Measurements from ENCODE around the gene MALT1.

MALT1 gene

DNA sequence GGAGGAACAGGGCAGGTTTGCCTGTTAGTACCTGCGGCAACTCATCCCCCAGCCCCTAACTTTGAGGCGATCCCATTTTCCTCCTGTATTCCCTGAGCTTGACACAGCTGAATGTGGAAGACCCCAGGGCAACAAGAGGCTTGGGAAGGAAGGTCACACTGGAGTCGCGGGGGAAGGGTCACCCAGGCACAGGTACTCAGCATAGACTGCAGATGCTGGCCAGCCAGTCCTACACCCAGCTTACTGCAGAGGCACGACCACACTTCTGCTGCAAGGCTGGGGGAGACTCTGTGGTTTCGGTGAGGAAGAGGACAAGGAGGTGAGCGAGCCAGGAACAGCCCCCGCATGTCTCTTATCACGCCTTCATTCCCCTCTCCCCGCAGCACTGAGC lies 91.5 kb downstream of the MALT1 start:
- no peaks in the 10 kb centered on the region for H4K20me1 ChIP-seq (ENCODE audit: insufficient read depth, low read length)
- peaks cover 35% of the 10 kb centered on the region for H3K27me3 ChIP-seq (replicated peaks; ENCODE audit: insufficient read depth, low read length)
- no peak for DNase-seq
- no peaks in the 10 kb centered on the region for H3K79me2 ChIP-seq (ENCODE audit: low read length)
- H3K9me2 ChIP-seq (replicated peaks; ENCODE audit: insufficient read depth, low read length) = no peaks in the 10 kb centered on the region
- no peaks in the 10 kb centered on the region for H3K36me3 ChIP-seq (replicated peaks; ENCODE audit: insufficient read depth, low read length)
- no peak overlapping the region for H3K4me3 ChIP-seq (ENCODE audit: low read length)
- H3K4me1 ChIP-seq (ENCODE audit: low read length) = peaks cover 30% of the 10 kb centered on the region
- H2AFZ ChIP-seq (ENCODE audit: low read length) = no peak overlapping the region
- no peaks in the 10 kb centered on the region for H3K9me3 ChIP-seq (replicated peaks; ENCODE audit: insufficient read depth, low read length)
- no peak overlapping the region for H3K27ac ChIP-seq (ENCODE audit: low read length)
- H3F3A ChIP-seq (ENCODE audit: insufficient read depth, low read length) = peaks cover 20% of the 10 kb centered on the region
- no peak overlapping the region for H3K9ac ChIP-seq (ENCODE audit: low read length)
- H3K4me2 ChIP-seq (ENCODE audit: low read depth, low read length) = no peak overlapping the region
- TF ChIP-seq EZH2 (optimal IDR thresholded peaks at IDR 0.05; ENCODE audit: low read depth, low read length) (no peak), EZH2phosphoT487 (IDR thresholded peaks at IDR 0.05; ENCODE audit: low read length) (no peak)
- TF ChIP-seq, protein P1, sequence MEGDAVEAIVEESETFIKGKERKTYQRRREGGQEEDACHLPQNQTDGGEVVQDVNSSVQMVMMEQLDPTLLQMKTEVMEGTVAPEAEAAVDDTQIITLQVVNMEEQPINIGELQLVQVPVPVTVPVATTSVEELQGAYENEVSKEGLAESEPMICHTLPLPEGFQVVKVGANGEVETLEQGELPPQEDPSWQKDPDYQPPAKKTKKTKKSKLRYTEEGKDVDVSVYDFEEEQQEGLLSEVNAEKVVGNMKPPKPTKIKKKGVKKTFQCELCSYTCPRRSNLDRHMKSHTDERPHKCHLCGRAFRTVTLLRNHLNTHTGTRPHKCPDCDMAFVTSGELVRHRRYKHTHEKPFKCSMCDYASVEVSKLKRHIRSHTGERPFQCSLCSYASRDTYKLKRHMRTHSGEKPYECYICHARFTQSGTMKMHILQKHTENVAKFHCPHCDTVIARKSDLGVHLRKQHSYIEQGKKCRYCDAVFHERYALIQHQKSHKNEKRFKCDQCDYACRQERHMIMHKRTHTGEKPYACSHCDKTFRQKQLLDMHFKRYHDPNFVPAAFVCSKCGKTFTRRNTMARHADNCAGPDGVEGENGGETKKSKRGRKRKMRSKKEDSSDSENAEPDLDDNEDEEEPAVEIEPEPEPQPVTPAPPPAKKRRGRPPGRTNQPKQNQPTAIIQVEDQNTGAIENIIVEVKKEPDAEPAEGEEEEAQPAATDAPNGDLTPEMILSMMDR (IDR thresholded peaks at IDR 0.05; ENCODE audit: low read length) = no peak

DNA sequence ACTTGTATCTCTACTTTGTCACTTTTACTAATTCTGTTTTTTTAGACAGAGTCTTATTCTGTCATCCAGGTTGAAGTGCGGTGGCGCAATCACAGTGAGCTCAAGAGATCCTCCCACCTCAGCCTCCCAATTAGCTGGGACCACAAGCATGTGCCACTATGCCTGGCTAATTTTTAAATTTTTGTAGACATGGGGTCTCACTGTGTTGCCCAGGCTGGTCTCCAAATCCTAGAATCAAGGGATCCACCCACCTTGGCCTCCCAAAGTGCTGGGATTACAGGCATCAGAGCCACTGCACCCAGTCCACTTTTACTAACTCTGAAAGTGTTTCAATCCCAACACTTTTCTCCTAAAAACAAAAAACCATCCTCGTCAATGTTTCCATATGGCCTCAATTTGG lies 94.9 kb downstream of the MALT1 start:
- peaks cover 17% of the 10 kb centered on the region for H3F3A ChIP-seq (ENCODE audit: insufficient read depth, low read length)
- no peaks in the 10 kb centered on the region for H3K9me2 ChIP-seq (replicated peaks; ENCODE audit: insufficient read depth, low read length)
- TF ChIP-seq EZH2phosphoT487 (IDR thresholded peaks at IDR 0.05; ENCODE audit: low read length) = no peak
- no peak for TF ChIP-seq EZH2 (optimal IDR thresholded peaks at IDR 0.05; ENCODE audit: low read depth, low read length)
- TF ChIP-seq, protein P1 (IDR thresholded peaks at IDR 0.05; ENCODE audit: low read length) = no peak
- H4K20me1 ChIP-seq (ENCODE audit: insufficient read depth, low read length) = no peaks in the 10 kb centered on the region
- H2AFZ ChIP-seq (ENCODE audit: low read length) = no peak overlapping the region
- H3K79me2 ChIP-seq (ENCODE audit: low read length) = no peaks in the 10 kb centered on the region
- H3K27me3 ChIP-seq (replicated peaks; ENCODE audit: insufficient read depth, low read length) = peaks cover 21% of the 10 kb centered on the region
- DNase-seq = no peak
- no peak overlapping the region for H3K27ac ChIP-seq (ENCODE audit: low read length)
- H3K4me3 ChIP-seq (ENCODE audit: low read length) = no peak overlapping the region
- no peaks in the 10 kb centered on the region for H3K36me3 ChIP-seq (replicated peaks; ENCODE audit: insufficient read depth, low read length)
- H3K9me3 ChIP-seq (replicated peaks; ENCODE audit: insufficient read depth, low read length) = no peaks in the 10 kb centered on the region
- H3K4me1 ChIP-seq (ENCODE audit: low read length) = peaks cover 28% of the 10 kb centered on the region
- no peak overlapping the region for H3K9ac ChIP-seq (ENCODE audit: low read length)
- no peak overlapping the region for H3K4me2 ChIP-seq (ENCODE audit: low read depth, low read length)

DNA sequence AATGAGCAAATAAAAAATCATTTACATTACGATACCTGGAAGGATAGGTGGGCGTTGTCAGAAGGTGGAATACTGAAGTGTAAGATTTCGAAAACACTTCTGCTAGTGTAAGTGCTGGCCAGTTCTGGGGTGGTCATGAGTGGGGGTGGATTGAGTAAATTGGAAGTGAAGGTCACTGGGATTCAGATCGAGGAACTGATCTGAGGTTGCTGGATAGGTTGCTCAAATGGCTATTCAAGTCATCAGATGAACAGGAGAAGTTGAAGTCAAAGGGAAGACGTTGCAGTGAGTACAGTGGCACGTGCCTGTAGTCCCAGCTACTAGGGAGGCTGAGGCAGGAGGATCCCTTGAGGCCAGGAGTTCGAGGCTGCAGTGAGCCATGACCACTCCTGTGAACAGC lies 95.7 kb downstream of the MALT1 start:
- Histone ChIP-seq H3K36me3 (replicated peaks; ENCODE audit: insufficient read depth, low read length) (no peaks in the 10 kb centered on the region), H3K27me3 (replicated peaks; ENCODE audit: insufficient read depth, low read length) (peaks cover 21% of the 10 kb centered on the region), H3K27ac (ENCODE audit: low read length) (no peak overlapping the region), H3K9me3 (replicated peaks; ENCODE audit: insufficient read depth, low read length) (no peaks in the 10 kb centered on the region), H2AFZ (ENCODE audit: low read length) (no peak overlapping the region), H3K79me2 (ENCODE audit: low read length) (no peaks in the 10 kb centered on the region), H3K4me3 (ENCODE audit: low read length) (no peak overlapping the region), H3F3A (ENCODE audit: insufficient read depth, low read length) (peaks cover 10% of the 10 kb centered on the region), H3K4me2 (ENCODE audit: low read depth, low read length) (no peak overlapping the region), H3K4me1 (ENCODE audit: low read length) (peaks cover 22% of the 10 kb centered on the region), H3K9ac (ENCODE audit: low read length) (no peak overlapping the region), H4K20me1 (ENCODE audit: insufficient read depth, low read length) (no peaks in the 10 kb centered on the region), H3K9me2 (replicated peaks; ENCODE audit: insufficient read depth, low read length) (no peaks in the 10 kb centered on the region)
- DNase-seq = no peak
- TF ChIP-seq EZH2 (optimal IDR thresholded peaks at IDR 0.05; ENCODE audit: low read depth, low read length) (no peak), EZH2phosphoT487 (IDR thresholded peaks at IDR 0.05; ENCODE audit: low read length) (no peak)
- TF ChIP-seq, protein P1 (IDR thresholded peaks at IDR 0.05; ENCODE audit: low read length) = no peak
